Measurements from ENCODE around the gene BICRAL.
"Not testable (repeated sequence)": the region's sequence is repeated elsewhere in the genome, so short reads cannot be mapped to it uniquely, and the experiment has no call there.

Gene BICRAL

GRCh38 chr6:42901538-42901957, 119.7 kb downstream of the BICRAL start:
- DNase-seq, result peak; percentile 75 to 85

- DNase-seq, result not testable (repeated sequence)
These were observed 120.8 kb downstream of the BICRAL start for GRCh38 chr6:42902429-42903263.

GRCh38 chr6:42904467-42904866, 122.6 kb downstream of the BICRAL start:
- no peak for DNase-seq

GRCh38 chr6:42907336-42907735, 125.5 kb downstream of the BICRAL start:
- DNase-seq, result no peak

GRCh38 chr6:42909835-42910234, 128.0 kb downstream of the BICRAL start:
- DNase-seq, result no peak

- no peak for DNase-seq
These were observed 129.5 kb downstream of the BICRAL start for GRCh38 chr6:42911171-42912021.

- DNase-seq, result no peak
These were observed 132.7 kb downstream of the BICRAL start for GRCh38 chr6:42914546-42914945.

GRCh38 chr6:42915732-42916131, 133.9 kb downstream of the BICRAL start, which contains the start of gene PTCRA:
Gene PTCRA (plus strand): TSS chr6:42916053. CDS start chr6:42916070, 17 bp downstream.
- no peak for DNase-seq

- DNase-seq, result no peak
These were observed 134.4 kb downstream of the BICRAL start for GRCh38 chr6:42916288-42916687.

All from CD4-positive, alpha-beta T cell treated with Interleukin-1 beta for 1 hour (primary cell).